Astrocyte (in vitro differentiated cells and primary cell): ENCODE results near the gene OR5H1.

Source experiments
- EZH2 ChIP-seq: IDR thresholded peaks from 2 replicates; pipeline ENCODE4 v1.6.1; 2012; ENCODE audit warnings: mild to moderate bottlenecking, low read length, inconsistent platforms; ENCODE audit not compliant: insufficient read depth
- TF ChIP-seq, protein P1 (sequence below): IDR thresholded peaks from 2 replicates; pipeline ENCODE4 v1.5.1; 2011; ENCODE audit warnings: low read depth, mild to moderate bottlenecking, inconsistent platforms, low read length, moderate library complexity; ENCODE audit not compliant: insufficient read depth

GRCh38 chr3:98114264-98114663, 16.3 kb upstream of the OR5H1 start:
- TF ChIP-seq, protein P1, sequence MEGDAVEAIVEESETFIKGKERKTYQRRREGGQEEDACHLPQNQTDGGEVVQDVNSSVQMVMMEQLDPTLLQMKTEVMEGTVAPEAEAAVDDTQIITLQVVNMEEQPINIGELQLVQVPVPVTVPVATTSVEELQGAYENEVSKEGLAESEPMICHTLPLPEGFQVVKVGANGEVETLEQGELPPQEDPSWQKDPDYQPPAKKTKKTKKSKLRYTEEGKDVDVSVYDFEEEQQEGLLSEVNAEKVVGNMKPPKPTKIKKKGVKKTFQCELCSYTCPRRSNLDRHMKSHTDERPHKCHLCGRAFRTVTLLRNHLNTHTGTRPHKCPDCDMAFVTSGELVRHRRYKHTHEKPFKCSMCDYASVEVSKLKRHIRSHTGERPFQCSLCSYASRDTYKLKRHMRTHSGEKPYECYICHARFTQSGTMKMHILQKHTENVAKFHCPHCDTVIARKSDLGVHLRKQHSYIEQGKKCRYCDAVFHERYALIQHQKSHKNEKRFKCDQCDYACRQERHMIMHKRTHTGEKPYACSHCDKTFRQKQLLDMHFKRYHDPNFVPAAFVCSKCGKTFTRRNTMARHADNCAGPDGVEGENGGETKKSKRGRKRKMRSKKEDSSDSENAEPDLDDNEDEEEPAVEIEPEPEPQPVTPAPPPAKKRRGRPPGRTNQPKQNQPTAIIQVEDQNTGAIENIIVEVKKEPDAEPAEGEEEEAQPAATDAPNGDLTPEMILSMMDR: no peak
- no peak for TF ChIP-seq EZH2
